ES-I3 (cell line): ENCODE results near the gene TYW1B.
"Not testable (repeated sequence)": the region's sequence is repeated elsewhere in the genome, so short reads cannot be mapped to it uniquely, and the experiment has no call there.

Source experiments
- H3K36me3 ChIP-seq: 2 replicates; pipeline ENCODE4 v1.6.1; 2013; ENCODE audit warnings: mild to moderate bottlenecking, low read length, control low read depth, moderate library complexity; ENCODE audit not compliant: insufficient read depth
- H3K4me1 ChIP-seq: 2 replicates; pipeline ENCODE4 v1.6.1; 2013; ENCODE audit warnings: mild to moderate bottlenecking, control low read depth, low read length; ENCODE audit not compliant: insufficient read depth
- H3K9ac ChIP-seq: 2 replicates; pipeline ENCODE4 v1.6.1; 2013; ENCODE audit warnings: low read depth, mild to moderate bottlenecking, low read length, moderate library complexity
- H3K9me3 ChIP-seq: 2 replicates; pipeline ENCODE4 v1.6.1; 2013; ENCODE audit warnings: mild to moderate bottlenecking, low read length, moderate library complexity; ENCODE audit not compliant: control insufficient read depth, insufficient read depth

The TYW1B gene

GRCh38 chr7:72829291-72829686 lies 1.3 kb upstream of the TYW1B start:
- not testable (repeated sequence) for H3K9me3 ChIP-seq, H3K36me3 ChIP-seq, H3K4me1 ChIP-seq
- peak overlapping the region; percentile 81; the same call in 1 of the 2 replicates for H3K9ac ChIP-seq

- H3K4me1 ChIP-seq, result not testable (repeated sequence)
Observed at GRCh38 chr7:72823765-72824732, 4.0 kb downstream of the TYW1B start.

GRCh38 chr7:72822497-72822896 lies 5.5 kb downstream of the TYW1B start:
- not testable (repeated sequence) for H3K4me1 ChIP-seq, H3K36me3 ChIP-seq, H3K9me3 ChIP-seq

More at GRCh38 chr7:72823765-72824732, 4.0 kb downstream of the TYW1B start:
- not testable (repeated sequence) for H3K9me3 ChIP-seq, H3K36me3 ChIP-seq, H3K9ac ChIP-seq

GRCh38 chr7:72818663-72819361 lies 9.2 kb downstream of the TYW1B start:
- H3K4me1 ChIP-seq, H3K9ac ChIP-seq, H3K9me3 ChIP-seq, H3K36me3 ChIP-seq: not testable (repeated sequence)

More at GRCh38 chr7:72822497-72822896, 5.5 kb downstream of the TYW1B start:
- H3K9ac ChIP-seq, result not testable (repeated sequence)

- H3K9ac ChIP-seq, H3K36me3 ChIP-seq, H3K4me1 ChIP-seq, H3K9me3 ChIP-seq: not testable (repeated sequence)
Observed at GRCh38 chr7:72817661-72818060, 10.3 kb downstream of the TYW1B start.

GRCh38 chr7:72816370-72817157 lies 11.4 kb downstream of the TYW1B start:
- H3K9me3 ChIP-seq, H3K4me1 ChIP-seq, H3K36me3 ChIP-seq, H3K9ac ChIP-seq: not testable (repeated sequence)

GRCh38 chr7:72810437-72810836 lies 17.6 kb downstream of the TYW1B start:
- H3K9ac ChIP-seq, H3K9me3 ChIP-seq, H3K4me1 ChIP-seq, H3K36me3 ChIP-seq: not testable (repeated sequence)

GRCh38 chr7:72808511-72808910 lies 19.5 kb downstream of the TYW1B start:
- not testable (repeated sequence) for H3K9me3 ChIP-seq, H3K9ac ChIP-seq, H3K36me3 ChIP-seq, H3K4me1 ChIP-seq

- not testable (repeated sequence) for H3K4me1 ChIP-seq, H3K36me3 ChIP-seq, H3K9me3 ChIP-seq, H3K9ac ChIP-seq
Observed at GRCh38 chr7:72806851-72807250, 21.1 kb downstream of the TYW1B start.

GRCh38 chr7:72805526-72806494 lies 22.2 kb downstream of the TYW1B start:
- Histone ChIP-seq H3K9me3 (no peaks in the 10 kb centered on the region), H3K4me1 (no peaks in the 10 kb centered on the region), H3K9ac (no peak overlapping the region), H3K36me3 (no peaks in the 10 kb centered on the region)

GRCh38 chr7:72803778-72804177 lies 24.2 kb downstream of the TYW1B start:
- not testable (repeated sequence) for H3K9ac ChIP-seq, H3K9me3 ChIP-seq

GRCh38 chr7:72801564-72801963 lies 26.4 kb downstream of the TYW1B start:
- H3K4me1 ChIP-seq, H3K9me3 ChIP-seq, H3K36me3 ChIP-seq, H3K9ac ChIP-seq: not testable (repeated sequence)

More at GRCh38 chr7:72803778-72804177, 24.2 kb downstream of the TYW1B start:
- not testable (repeated sequence) for H3K36me3 ChIP-seq, H3K4me1 ChIP-seq

- not testable (repeated sequence) for H3K36me3 ChIP-seq, H3K9ac ChIP-seq, H3K9me3 ChIP-seq, H3K4me1 ChIP-seq
Observed at GRCh38 chr7:72795401-72795800, 32.6 kb downstream of the TYW1B start.
